ENCODE results near the gene AGAP1.
"Not testable (repeated sequence)": the region's sequence is repeated elsewhere in the genome, so short reads cannot be mapped to it uniquely, and the experiment has no call there.

AGAP1 gene

DNA sequence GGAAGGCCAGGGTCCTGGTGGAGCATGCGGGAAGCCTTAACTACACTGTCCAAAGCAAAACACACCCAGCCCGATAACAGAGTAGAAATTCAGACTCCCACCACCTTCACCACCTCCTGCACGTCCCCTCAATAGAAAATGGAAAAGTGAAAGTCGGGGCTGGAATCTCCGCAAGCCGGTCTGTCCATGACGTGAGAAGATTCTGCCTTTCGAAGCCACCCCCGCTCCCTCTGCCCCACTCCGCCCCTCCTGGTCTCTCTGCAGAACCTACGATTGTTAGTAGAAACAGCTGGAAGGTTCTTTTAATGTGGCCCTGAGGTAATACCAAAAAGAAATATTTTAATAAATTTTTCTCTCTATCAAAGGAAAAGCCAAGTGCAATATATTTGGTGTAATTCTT is 558.0 kb downstream of the AGAP1 start:
- DNase-seq = no peak

GRCh38 chr2:236052206-236052605 is 558.4 kb downstream of the AGAP1 start:
- no peak for DNase-seq

DNA sequence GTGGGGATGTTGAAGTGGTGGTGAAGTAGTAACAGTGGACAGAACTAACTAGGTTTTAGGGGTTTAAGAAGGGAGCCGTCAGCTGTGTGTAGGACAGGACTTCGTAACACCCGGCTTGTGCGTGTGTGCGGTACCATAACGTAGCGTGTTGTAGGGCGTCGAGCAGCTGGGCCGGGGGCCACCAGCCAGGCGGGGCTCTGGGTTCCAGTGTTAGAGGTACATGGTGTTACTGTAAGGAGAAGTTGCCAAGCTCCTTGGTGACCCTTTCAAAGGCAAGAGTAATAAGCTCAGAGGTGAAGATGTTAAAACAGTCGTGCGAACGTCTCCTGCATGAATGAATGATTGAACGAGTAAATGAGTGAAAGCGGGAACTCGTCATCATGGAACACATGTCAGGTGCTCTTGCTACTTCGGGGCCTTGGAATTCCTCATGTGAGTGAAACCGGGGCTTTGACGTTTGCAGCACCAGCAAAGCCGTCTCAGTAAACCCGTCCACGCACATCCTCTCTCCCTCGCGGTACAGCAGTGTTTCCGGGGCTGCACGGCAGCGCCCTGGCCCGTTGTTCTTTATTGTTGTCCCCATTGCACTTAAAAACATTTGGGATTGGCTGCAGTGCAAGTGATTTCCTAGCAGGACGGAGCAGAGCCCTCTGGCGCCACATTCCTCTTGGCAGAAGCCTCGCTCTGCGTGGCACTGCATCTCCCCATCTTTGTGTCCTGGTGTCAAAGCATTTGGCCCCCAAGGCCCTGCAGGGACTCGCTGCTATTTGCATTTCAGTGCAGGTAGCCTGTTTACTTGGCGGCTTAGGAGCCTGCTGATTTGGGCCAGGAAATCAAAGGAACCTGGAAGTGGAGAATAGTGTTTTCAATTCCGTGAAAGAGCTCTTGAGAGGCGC is 559.3 kb downstream of the AGAP1 start:
- peak in 9 of 51 donors; percentile 3 to 23 (median 12) for DNase-seq

GRCh38 chr2:236054125-236054524 is 560.3 kb downstream of the AGAP1 start:
- DNase-seq = no peak

- DNase-seq = no peak
Observed at GRCh38 chr2:236054621-236055305, 560.9 kb downstream of the AGAP1 start.

- DNase-seq = no peak
Observed at GRCh38 chr2:236055471-236055870, 561.6 kb downstream of the AGAP1 start.

DNA sequence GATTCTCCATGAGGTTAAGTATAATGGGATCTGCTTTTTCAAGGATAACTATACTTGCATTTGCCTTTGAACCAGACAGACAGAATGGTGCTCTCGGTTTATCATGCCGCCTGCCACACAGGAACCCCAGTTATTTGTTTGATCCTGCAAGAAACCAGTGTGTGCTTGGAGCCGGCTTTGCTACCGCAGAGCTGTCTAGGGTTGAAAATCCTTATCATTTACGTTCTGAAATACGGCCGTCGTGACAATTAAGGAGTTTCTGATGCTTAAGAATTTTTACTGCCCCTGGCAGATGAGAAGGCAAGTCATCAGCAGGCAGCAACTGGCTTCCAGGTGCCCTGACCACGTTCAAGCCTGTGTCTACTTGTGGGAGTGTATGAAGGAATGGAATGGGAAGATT is 562.3 kb downstream of the AGAP1 start:
- DNase-seq = no peak

- DNase-seq = no peak
Observed at GRCh38 chr2:236057375-236057774, 563.5 kb downstream of the AGAP1 start.

- DNase-seq = no peak
Observed at GRCh38 chr2:236061497-236061896, 567.7 kb downstream of the AGAP1 start.

DNA sequence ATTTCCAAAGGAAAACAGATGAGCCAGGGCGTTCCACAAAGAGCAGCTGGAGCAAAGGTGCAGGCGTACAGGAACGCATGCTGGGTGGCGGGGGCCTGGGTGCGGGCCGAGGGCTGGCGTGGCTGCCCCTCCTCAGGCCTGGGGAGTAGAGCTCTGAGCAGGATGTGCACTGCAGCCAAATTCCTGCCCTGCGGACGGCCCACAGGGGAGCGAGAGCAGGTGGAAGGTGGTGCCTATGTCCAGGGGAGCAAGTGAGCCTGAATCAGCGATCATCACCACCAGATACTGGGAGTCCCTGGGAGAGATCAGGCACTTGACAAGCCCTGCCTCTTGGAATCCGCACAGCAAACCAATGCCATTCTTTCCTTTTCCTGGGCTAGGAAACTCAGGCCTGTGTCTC is 568.1 kb downstream of the AGAP1 start:
- no peak for DNase-seq

- DNase-seq = not testable (repeated sequence)
Observed at GRCh38 chr2:236062806-236063205, 569.0 kb downstream of the AGAP1 start.

DNA sequence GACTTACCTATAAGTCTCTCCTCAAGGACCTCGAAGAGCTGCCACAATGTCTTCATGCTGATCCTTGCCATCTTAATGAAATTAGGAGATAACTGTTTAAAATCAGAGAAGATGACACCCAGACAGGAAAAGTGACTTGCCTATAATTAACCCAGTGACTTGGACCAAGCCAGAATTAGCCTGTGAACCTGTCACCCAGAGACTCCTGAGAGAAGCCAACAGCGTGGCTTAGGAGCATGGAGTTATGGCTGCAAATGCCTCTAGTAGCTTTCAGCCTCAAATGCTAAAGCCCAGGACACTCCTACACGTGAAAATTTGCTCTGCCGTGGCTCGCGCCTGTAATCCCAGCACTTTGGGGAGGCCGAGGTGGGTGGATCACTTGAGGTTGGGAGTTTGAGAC is 570.2 kb downstream of the AGAP1 start:
- no peak for DNase-seq

DNA sequence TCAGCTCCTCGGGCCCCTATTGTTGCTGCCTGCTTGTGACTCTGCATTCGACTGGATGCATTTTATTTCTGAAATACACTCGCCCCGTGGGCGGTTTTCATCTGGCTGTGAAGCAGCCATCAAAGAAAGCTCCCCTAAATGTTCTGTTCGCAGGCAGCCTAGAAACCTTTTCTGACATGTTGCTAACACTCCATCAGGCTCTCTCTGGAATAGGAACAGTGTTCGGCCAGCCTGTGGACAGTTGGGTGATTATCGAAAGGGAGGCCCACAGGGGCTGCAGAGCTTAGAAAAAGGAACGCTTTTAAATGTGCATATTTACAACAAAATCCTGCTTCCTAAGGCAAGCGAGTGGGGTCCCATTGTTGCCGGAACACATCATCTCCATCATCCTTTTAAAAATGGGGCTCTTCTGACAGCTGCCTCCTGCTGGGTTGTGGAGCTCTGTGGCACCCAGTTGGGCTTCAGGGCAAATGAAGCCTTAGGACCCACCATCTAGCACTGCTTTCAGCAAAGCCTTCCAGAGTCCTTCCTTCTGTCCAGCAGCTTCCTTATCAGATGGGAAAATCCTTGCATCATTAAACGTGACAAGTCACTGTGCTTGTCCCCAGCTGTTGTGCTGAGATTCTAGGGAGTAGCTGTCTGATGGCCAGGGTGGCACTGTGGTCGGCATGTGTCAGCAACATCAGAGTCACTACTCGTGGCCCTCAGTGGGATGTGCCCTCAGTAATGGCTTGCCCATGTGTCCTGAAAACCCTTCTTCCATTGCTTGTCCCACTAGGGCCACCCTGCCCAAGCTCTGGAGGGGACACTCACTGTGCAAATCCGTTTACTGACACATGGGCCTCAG is 571.7 kb downstream of the AGAP1 start:
- no peak for DNase-seq

DNA sequence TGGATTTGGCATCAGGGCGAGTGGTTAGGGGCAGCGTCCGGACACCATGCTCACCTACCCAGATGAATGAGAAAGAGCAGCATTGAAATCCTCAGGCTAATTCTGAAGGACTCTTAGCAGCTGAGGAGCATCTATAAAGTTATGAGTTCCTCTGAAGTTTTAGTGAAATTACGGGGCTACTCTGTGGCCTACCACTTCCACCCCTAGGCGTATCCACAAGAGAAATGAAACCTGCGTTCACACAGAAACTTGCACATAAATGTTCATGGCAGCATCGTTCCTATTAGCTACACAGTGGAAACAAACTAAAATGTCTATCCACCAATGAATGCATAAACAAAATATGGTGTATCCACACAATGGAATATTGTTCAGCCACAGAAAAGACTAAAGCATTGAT is 576.4 kb downstream of the AGAP1 start:
- DNase-seq = no peak

DNA sequence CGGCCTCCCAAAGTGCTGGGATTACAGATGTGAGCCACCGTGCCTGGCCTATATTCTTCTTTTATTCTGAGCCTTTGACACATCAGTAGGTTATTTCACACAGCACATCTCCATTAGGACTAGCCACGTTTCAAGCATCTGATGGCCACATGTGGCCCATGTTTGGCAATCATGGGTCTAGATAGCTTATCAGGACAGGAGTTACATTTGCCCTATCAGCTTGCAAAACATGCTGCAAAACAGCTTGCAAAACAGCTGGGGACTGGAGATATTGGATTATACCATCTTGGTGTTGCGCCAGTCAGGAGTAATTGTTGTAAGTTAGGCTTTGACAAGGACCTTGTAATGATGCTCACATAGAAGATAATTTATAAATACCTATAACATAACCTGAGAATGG is 579.4 kb downstream of the AGAP1 start:
- no peak for DNase-seq

GRCh38 chr2:236073867-236074655 is 580.2 kb downstream of the AGAP1 start:
- no peak for DNase-seq

DNA sequence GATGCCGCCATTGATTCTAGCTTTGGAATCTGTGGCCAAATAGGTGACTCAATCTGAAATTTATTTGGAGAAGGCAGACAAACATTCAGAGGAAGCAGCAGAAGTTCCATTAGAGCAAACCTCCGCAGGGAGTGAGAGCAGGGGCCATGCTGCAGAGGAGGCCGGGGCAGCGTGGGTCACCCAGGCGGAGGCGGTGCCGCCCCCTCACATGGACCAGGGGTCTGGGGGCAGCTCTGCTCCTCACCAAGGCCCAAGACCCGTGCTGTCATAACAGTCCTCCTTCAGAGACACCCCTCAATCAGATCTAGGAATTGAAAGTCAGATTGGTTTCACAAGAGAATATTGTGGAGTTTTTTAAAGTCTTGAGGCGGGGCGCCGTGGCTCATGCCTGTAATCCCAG is 582.0 kb downstream of the AGAP1 start:
- no peak for DNase-seq

DNA sequence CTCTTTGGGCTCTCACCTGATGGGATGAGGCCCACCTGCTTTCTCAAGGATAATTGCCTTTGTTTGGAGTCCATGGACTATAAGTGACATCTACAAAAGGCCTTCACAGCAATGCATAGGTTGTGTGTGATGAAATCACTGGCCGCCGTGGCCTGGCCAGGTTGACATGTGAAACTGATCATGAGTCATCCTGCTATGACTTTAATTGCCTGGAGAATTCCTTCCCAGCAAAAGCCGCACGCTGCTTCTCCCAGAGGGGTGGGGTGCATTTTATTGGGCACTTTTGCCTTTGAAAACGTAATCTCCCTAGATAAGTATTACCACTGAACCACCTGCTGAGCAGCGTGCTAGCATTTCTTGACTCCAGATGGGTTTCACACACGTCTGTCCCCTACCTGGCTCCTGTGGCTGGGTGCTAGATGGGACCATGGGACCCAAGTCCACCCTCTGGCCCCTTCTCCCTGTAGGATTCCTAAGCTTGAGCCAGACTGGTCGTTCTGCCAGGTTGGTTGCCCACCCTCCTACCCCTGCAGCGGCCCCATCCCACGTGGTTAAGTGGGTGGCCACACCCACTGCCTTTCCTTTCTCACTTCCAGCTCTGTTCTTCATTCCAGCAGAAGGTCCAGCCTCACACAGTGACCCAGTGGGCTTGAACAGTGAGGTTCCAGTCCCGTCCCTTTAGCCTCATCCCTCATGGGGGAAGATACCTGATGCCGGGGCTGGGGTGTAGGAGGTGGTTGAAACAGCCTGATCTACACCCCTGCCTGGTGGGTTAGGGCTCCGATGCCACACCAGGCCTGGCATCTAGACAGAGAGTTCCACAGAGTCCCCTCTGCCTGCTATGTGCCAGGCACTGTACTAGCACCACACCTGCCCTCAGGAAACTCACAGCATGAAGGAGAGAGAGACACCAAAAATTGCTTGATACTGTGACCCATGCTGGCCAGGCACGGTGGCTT is 584.7 kb downstream of the AGAP1 start:
- no peak for DNase-seq

- DNase-seq = no peak
Observed at GRCh38 chr2:236080412-236080811, 586.6 kb downstream of the AGAP1 start.

DNA sequence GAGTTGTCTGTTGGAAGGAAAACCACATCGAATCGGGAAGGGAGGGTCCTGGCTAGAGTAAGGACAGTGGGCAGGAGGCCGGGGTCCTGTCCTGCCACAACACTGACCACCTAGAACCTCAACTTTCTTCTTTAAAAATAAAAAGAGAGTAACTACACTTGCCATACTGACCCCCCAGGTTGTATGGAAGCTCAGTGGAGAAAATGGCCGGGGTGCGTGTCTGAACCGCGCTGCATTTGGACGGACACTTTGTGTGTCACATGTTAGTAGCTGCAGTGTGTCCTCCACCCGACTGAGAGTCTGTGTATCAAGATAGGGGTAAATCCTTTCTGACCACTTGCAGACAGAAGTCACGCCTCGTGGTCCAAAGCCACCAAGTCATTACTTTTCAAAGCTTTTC is 587.3 kb downstream of the AGAP1 start:
- no peak for DNase-seq

Measured in hypothalamus (tissue), 51 donors.